DOHH2 (cell line): ENCODE measurements around the gene ZNF865.

Experiments
- H3F3A ChIP-seq: fragments of 200-600 bp; sonication (generic), shearing (Covaris generic); 2 replicates; pipeline ENCODE4 v1.6.0; 2016; ENCODE audit warnings: antibody characterized with exemption, mild to moderate bottlenecking; ENCODE audit not compliant: control insufficient read depth, insufficient read depth
- H3K27ac ChIP-seq: fragments of 200-600 bp; sonication (generic); 2 replicates; pipeline ENCODE4 v1.5.1; 2014; ENCODE audit warnings: low read depth, mild to moderate bottlenecking, low read length, moderate library complexity
- H3K27me3 ChIP-seq: fragments of 200-600 bp; sonication (generic); 2 replicates; pipeline ENCODE4 v1.6.1; 2014; ENCODE audit warnings: mild to moderate bottlenecking, low read length, mixed read lengths; ENCODE audit not compliant: control insufficient read depth
- H3K36me3 ChIP-seq: fragments of 200-600 bp; sonication (generic); 2 replicates; pipeline ENCODE4 v1.6.1; 2014; ENCODE audit warnings: mild to moderate bottlenecking, low read length, moderate library complexity, mixed read lengths; ENCODE audit not compliant: control insufficient read depth
- H3K4me1 ChIP-seq: fragments of 200-600 bp; sonication (generic); 2 replicates; pipeline ENCODE4 v1.6.1; 2014; ENCODE audit warnings: mild to moderate bottlenecking, low read length, mixed read lengths; ENCODE audit not compliant: control insufficient read depth
- H3K4me2 ChIP-seq: fragments of 200-600 bp; sonication (generic); 2 replicates; pipeline ENCODE4 v1.6.0; 2014; ENCODE audit warnings: mild to moderate bottlenecking, low read length, moderate library complexity
- H3K4me3 ChIP-seq: fragments of 200-600 bp; sonication (generic); 2 replicates; pipeline ENCODE4 v1.5.1; 2014; ENCODE audit warnings: mild to moderate bottlenecking, low read length, mixed read lengths
- H3K79me2 ChIP-seq: fragments of 200-600 bp; sonication (generic); 2 replicates; pipeline ENCODE4 v1.6.1; 2014; ENCODE audit warnings: mild to moderate bottlenecking, low read length, mixed read lengths; ENCODE audit not compliant: control insufficient read depth
- H3K9me2 ChIP-seq: fragments of 200-600 bp; sonication (generic); replicated peaks from 2 replicates; pipeline ENCODE4 v1.6.1; 2014; ENCODE audit warnings: mild to moderate bottlenecking, low read length, mixed read lengths; ENCODE audit not compliant: control insufficient read depth
- H3K9me3 ChIP-seq: fragments of 200-600 bp; sonication (generic); 2 replicates; pipeline ENCODE4 v1.6.1; 2014; ENCODE audit warnings: antibody characterized with exemption, low read length, mixed read lengths; ENCODE audit not compliant: control insufficient read depth, insufficient read depth
- H4K20me1 ChIP-seq: fragments of 200-600 bp; sonication (generic); 2 replicates; pipeline ENCODE4 v1.6.0; 2014; ENCODE audit warnings: low read depth, mild to moderate bottlenecking, antibody characterized with exemption, low read length, moderate library complexity; ENCODE audit not compliant: control insufficient read depth, insufficient read depth
- CTCF ChIP-seq: fragments of 200-600 bp; sonication (generic); IDR thresholded peaks from one replicate; pipeline ENCODE4 v1.5.1; 2014; ENCODE audit warnings: antibody characterized with exemption, mild to moderate bottlenecking, low read depth, low read length; ENCODE audit not compliant: poor library complexity, severe bottlenecking
- EZH2phosphoT487 ChIP-seq: fragments of 200-600 bp; sonication (generic); IDR thresholded peaks from 2 replicates; pipeline ENCODE4 v1.6.1; 2017; ENCODE audit warnings: borderline replicate concordance, mild to moderate bottlenecking, antibody characterized with exemption, low read length, moderate library complexity, mixed read lengths

The ZNF865 gene

GRCh38 chr19:55666343-55667005 is 61.0 kb downstream of the ZNF865 start:
- H3K79me2 ChIP-seq: peaks cover 98% of the 10 kb centered on the region
- H3K9me2 ChIP-seq: no peaks in the 10 kb centered on the region
- no peaks in the 10 kb centered on the region for H3K9me3 ChIP-seq
- H4K20me1 ChIP-seq: peaks cover 27% of the 10 kb centered on the region
- peaks cover 96% of the 10 kb centered on the region for H3K36me3 ChIP-seq
- TF ChIP-seq CTCF (no peak), EZH2phosphoT487 (no peak)
- no peak overlapping the region for H3K4me3 ChIP-seq
- no peak overlapping the region for H3K4me2 ChIP-seq
- peaks cover 4% of the 10 kb centered on the region for H3F3A ChIP-seq
- peaks cover 14% of the 10 kb centered on the region for H3K4me1 ChIP-seq
- H3K27me3 ChIP-seq: no peaks in the 10 kb centered on the region
- H3K27ac ChIP-seq: no peak overlapping the region
